Duodenal mucosa (tissue), 2 donors: ENCODE data around the gene CFAP20.

ENCODE experiments used
- H3K27ac ChIP-seq: one replicate; pipeline ENCODE4 v1.7.0; 2013; ENCODE audit warnings: low read depth, low read length
- H3K27me3 ChIP-seq, 2 donors: one replicate each; pipeline ENCODE4 v1.7.0; 2013; ENCODE audit warnings: low read length in 2 of 2, control low read depth in 1 of 2; ENCODE audit not compliant: insufficient read depth in 2 of 2, control insufficient read depth in 1 of 2
- H3K36me3 ChIP-seq, 2 donors: one replicate each; pipeline ENCODE4 v1.7.0; 2013; ENCODE audit warnings: low read length in 2 of 2, control low read depth in 1 of 2; ENCODE audit not compliant: insufficient read depth in 2 of 2, control insufficient read depth in 1 of 2
- H3K4me1 ChIP-seq, 2 donors: one replicate each; pipeline ENCODE4 v1.7.0; 2013; ENCODE audit warnings: low read length in 2 of 2, control low read depth in 1 of 2; ENCODE audit not compliant: insufficient read depth in 2 of 2, control insufficient read depth in 1 of 2
- H3K4me3 ChIP-seq, 2 donors: one replicate each; pipeline ENCODE4 v1.7.0; 2013; ENCODE audit warnings: low read length in 2 of 2, low read depth in 1 of 2
- H3K9ac ChIP-seq, 2 donors: one replicate each; pipeline ENCODE4 v1.7.0; 2013; ENCODE audit warnings: low read length in 2 of 2, low read depth in 1 of 2
- H3K9me3 ChIP-seq, 2 donors: one replicate each; pipeline ENCODE4 v1.7.0; 2013; ENCODE audit warnings: low read length in 2 of 2, control low read depth in 1 of 2; ENCODE audit not compliant: control insufficient read depth in 1 of 2

The CFAP20 gene

GRCh38 chr16:58152246-58152868, 23.2 kb upstream of the CFAP20 start:
- no peak overlapping the region for H3K9ac ChIP-seq
- no peaks in the 10 kb centered on the region for H3K4me1 ChIP-seq
- no peak overlapping the region for H3K4me3 ChIP-seq
- no peaks in the 10 kb centered on the region for H3K36me3 ChIP-seq
- no peak overlapping the region for H3K27ac ChIP-seq
- no peaks in the 10 kb centered on the region for H3K27me3 ChIP-seq
- H3K9me3 ChIP-seq: no peaks in the 10 kb centered on the region

DNA sequence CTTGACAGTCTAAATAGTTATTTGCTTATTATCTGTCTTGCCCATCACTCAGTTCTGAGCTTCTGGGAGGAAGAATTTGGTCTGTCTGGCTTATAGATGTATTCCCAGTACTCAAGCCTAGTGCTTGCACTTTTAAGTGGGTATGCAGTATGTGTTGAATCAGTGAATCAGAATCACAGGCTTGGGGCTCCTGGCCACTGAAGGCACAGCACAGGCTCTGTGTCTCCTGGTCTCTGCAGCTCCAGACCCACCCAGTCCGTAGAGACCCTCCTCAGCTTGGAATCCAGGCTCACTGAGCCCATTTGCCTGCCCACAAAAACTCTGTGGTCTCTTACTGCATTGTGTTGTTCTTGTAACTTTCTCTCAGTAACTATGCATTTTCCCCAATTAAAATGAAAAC, 19.3 kb upstream of the CFAP20 start:
- Histone ChIP-seq H3K9me3 (no peaks in the 10 kb centered on the region), H3K36me3 (no peaks in the 10 kb centered on the region), H3K9ac (no peak overlapping the region), H3K4me3 (no peak overlapping the region), H3K27ac (no peak overlapping the region), H3K4me1 (no peaks in the 10 kb centered on the region), H3K27me3 (no peaks in the 10 kb centered on the region)

GRCh38 chr16:58148099-58148498, 18.9 kb upstream of the CFAP20 start:
- H3K9me3 ChIP-seq: no peaks in the 10 kb centered on the region
- H3K4me3 ChIP-seq: no peak overlapping the region
- no peaks in the 10 kb centered on the region for H3K27me3 ChIP-seq
- H3K36me3 ChIP-seq: no peaks in the 10 kb centered on the region
- no peaks in the 10 kb centered on the region for H3K4me1 ChIP-seq
- no peak overlapping the region for H3K27ac ChIP-seq
- H3K9ac ChIP-seq: no peak overlapping the region

DNA sequence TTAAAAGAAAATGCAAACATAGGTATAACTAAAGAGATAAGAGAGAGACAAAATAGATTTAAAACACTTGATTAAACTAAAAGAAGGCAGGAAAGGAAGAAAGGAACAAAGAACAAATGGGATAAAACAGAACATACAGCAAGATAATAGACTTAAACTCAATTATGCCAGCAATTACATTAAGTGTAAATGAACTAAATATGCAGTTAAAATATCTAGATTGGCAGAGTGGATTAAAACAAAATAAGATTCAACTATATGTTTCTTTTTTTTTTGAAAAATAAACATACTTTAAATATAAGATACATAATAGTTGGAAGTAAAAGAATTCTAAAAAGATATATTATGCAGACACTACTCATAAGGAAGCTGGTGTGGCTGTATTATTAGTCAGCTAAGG, 9.7 kb upstream of the CFAP20 start:
- Histone ChIP-seq H3K9ac (no peak overlapping the region), H3K27ac (no peak overlapping the region), H3K36me3 (no peaks in the 10 kb centered on the region), H3K9me3 (peaks cover 0 to 7% of the 10 kb centered on the region in 2 donors), H3K4me3 (no peak overlapping the region), H3K4me1 (no peaks in the 10 kb centered on the region), H3K27me3 (no peaks in the 10 kb centered on the region)

GRCh38 chr16:58137581-58137980, 8.4 kb upstream of the CFAP20 start:
- Histone ChIP-seq H3K27ac (no peak overlapping the region), H3K9ac (no peak overlapping the region), H3K36me3 (no peaks in the 10 kb centered on the region), H3K4me3 (no peak overlapping the region), H3K9me3 (peaks cover 0 to 7% of the 10 kb centered on the region in 2 donors), H3K27me3 (no peaks in the 10 kb centered on the region), H3K4me1 (no peaks in the 10 kb centered on the region)

DNA sequence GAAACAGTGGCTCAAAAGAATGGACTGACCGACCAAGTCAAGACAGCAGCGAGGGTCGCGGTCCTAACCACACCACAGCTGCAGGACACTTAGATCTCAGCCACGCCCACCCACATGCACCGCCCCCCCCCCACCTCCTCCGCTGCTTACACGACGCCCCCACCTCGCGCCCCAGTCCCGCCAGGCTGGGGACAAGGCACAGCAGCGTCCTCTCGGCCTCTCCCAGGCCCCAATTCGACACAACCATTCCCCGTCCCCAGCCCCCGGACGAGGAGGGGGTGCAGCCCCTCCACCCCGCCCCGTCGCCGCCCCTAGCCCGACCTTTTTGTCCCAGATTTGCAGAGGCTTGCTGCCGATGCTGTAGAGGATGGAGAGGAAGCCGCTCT, 477 bp downstream of the CFAP20 start:
- Histone ChIP-seq H3K4me1 (peaks cover 35 to 38% of the 10 kb centered on the region in 2 donors), H3K9me3 (no peaks in the 10 kb centered on the region), H3K27ac (peak overlapping the region; percentile 87), H3K4me3 (peak overlapping the region; percentile 84 to 96), H3K36me3 (no peaks in the 10 kb centered on the region), H3K27me3 (no peaks in the 10 kb centered on the region), H3K9ac (peak overlapping the region; percentile 82 to 98)

DNA sequence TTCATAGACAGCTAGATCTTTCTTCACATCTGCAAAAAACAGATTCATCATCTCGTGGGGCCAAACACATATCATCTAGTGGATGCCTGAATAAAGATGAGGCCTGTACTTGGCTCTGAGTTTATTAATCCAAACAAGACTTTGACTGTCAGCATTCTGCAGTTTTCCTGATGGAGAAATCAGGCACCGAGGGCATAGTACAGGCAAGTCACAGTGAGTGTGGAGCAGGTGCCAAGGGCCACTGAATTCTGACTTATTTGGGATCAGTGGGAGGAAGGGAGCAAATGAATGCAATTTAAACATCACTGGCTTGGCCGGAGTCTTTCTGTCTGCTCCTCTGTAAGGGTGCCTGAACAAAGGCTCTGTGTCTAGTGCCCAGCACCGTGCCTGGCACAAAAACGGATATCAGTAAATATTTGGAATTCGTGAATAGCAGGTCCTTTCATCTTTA, 975 bp downstream of the CFAP20 start:
- Histone ChIP-seq H3K27me3 (no peaks in the 10 kb centered on the region), H3K36me3 (no peaks in the 10 kb centered on the region), H3K9ac (peak overlapping the region; percentile 69 to 82), H3K4me1 (peaks cover 35 to 41% of the 10 kb centered on the region in 2 donors), H3K27ac (no peak overlapping the region), H3K9me3 (no peaks in the 10 kb centered on the region), H3K4me3 (peak overlapping the region; percentile 84 to 96)

- peak overlapping the region; percentile 37 for H3K27ac ChIP-seq
- peaks cover 35 to 41% of the 10 kb centered on the region in 2 donors for H3K4me1 ChIP-seq
- H3K9ac ChIP-seq: peak overlapping the region; percentile 69 to 82
- no peaks in the 10 kb centered on the region for H3K27me3 ChIP-seq
- peak overlapping the region; percentile 84 to 96 for H3K4me3 ChIP-seq
- no peaks in the 10 kb centered on the region for H3K36me3 ChIP-seq
- H3K9me3 ChIP-seq: no peaks in the 10 kb centered on the region
Measured at GRCh38 chr16:58127634-58128033, 1.5 kb downstream of the CFAP20 start.

- Histone ChIP-seq H3K4me3 (peak overlapping the region; percentile 84 to 96), H3K36me3 (no peaks in the 10 kb centered on the region), H3K4me1 (peaks cover 37 to 43% of the 10 kb centered on the region in 2 donors), H3K27ac (peak overlapping the region; percentile 37), H3K9ac (peak overlapping the region; percentile 69 to 82), H3K27me3 (no peaks in the 10 kb centered on the region), H3K9me3 (no peaks in the 10 kb centered on the region)
Measured at GRCh38 chr16:58127033-58127556, 2.1 kb downstream of the CFAP20 start.

DNA sequence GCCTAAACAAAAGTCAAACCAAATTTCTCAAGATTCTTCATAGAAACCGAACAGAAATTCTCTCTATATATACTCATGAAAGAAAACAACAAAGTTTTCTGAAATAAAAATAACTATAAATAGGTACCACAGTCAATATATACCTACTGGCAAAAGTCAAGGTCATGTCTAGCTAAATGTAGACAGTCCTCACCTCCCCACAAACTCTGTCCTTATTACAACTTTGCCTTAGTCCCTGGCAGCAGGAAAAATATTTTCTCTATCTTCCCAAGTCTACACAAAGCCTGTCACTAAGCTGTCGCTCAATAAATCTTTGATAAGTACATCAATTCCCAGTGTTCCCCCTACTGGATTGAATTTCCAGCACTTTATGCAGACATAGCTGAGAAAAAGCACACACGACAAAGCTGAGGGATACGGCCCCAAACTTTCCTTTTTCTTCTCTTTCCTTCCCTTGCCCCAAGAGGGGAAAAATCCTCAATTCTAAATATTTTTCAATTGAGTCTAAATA, 2.7 kb downstream of the CFAP20 start:
- Histone ChIP-seq H3K9ac (no peak overlapping the region), H3K27ac (no peak overlapping the region), H3K4me3 (peak overlapping the region in 1 of 2 donors; percentile 96), H3K27me3 (no peaks in the 10 kb centered on the region), H3K36me3 (no peaks in the 10 kb centered on the region), H3K9me3 (no peaks in the 10 kb centered on the region), H3K4me1 (peaks cover 43 to 49% of the 10 kb centered on the region in 2 donors)
